Measurements from ENCODE around the gene KAT8.
"Not testable (repeated sequence)": the region's sequence is repeated elsewhere in the genome, so short reads cannot be mapped to it uniquely, and the experiment has no call there.

KAT8 gene

DNA sequence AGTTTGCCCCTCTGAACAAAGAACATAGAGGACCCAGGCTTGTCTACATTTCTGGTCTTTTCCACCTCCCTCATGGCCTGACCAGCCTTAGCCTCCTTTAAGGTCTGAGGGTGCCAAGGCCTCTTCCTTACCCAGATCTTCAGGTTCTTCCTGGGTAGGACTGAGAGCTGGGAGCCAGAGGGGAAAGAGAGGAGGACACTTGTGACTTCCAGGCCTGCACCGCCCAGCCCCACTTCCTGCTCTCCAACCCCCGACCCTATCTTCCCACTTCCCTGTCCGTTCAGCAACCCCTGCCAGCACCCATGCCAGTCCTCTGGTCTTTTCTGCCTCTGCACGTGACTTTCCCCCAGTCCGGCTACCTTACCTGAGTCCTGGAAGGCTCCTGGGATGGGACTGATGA is 31.9 kb downstream of the KAT8 start:
- Histone ChIP-seq H2BK12ac (ENCODE audit: low read length) (no peak overlapping the region), H4K12ac (ENCODE audit: low read depth, low read length) (no peak overlapping the region), H3K79me2 (ENCODE audit: control insufficient read depth, insufficient read depth, low read length, poor library complexity) (no peaks in the 10 kb centered on the region), H2BK120ac (ENCODE audit: insufficient read depth, low read length, poor library complexity) (no peak overlapping the region), H3K79me1 (ENCODE audit: low read length) (no peaks in the 10 kb centered on the region), H3K9ac (ENCODE audit: low read length) (no peak overlapping the region), H3K14ac (ENCODE audit: low read length) (no peak overlapping the region), H2BK5ac (ENCODE audit: low read depth, low read length, poor library complexity) (no peak overlapping the region), H3K4ac (ENCODE audit: low read depth, low read length) (no peak overlapping the region), H3K9me3 (ENCODE audit: insufficient read depth, low read depth, low read length) (no peaks in the 10 kb centered on the region), H3K36me3 (ENCODE audit: control insufficient read depth in 1 of 2, insufficient read depth in 2 of 2, low read length in 2 of 2) (no peaks in the 10 kb centered on the region), H3K27ac (ENCODE audit: low read depth, low read length) (no peak overlapping the region), H3K4me3 (ENCODE audit: low read depth, low read length) (no peak overlapping the region), H2AK5ac (ENCODE audit: low read length) (no peak overlapping the region), H3K4me1 (ENCODE audit: control insufficient read depth in 1 of 2, insufficient read depth in 2 of 2, low read length in 2 of 2) (peaks cover 0 to 6% of the 10 kb centered on the region in 2 experiments), H4K91ac (ENCODE audit: low read depth, low read length) (no peak overlapping the region), H2AFZ (ENCODE audit: insufficient read depth, low read length, poor library complexity) (no peak overlapping the region), H3K18ac (ENCODE audit: low read length) (no peak overlapping the region), H4K8ac (ENCODE audit: low read depth, low read length) (no peak overlapping the region), H3K4me2 (ENCODE audit: low read length) (no peak overlapping the region), H3K23ac (ENCODE audit: low read length) (no peak overlapping the region), H3K27me3 (ENCODE audit: insufficient read depth, low read length) (no peaks in the 10 kb centered on the region)
- WGBS (ENCODE audit: extremely low coverage, insufficient coverage, insufficient read length) = no CpG with 5 or more reads among the region's 5 CpGs
- no peak for DNase-seq

- H2BK120ac ChIP-seq (ENCODE audit: insufficient read depth, low read length, poor library complexity) = no peak within 1 kb of the TSS
- H3K18ac ChIP-seq (ENCODE audit: low read length) = no peak within 1 kb of the TSS
- H3K79me2 ChIP-seq (ENCODE audit: control insufficient read depth, insufficient read depth, low read length, poor library complexity) = no peaks in the 10 kb centered on the region
- H3K27me3 ChIP-seq (ENCODE audit: insufficient read depth, low read length) = no peaks in the 10 kb centered on the region
- no peak within 1 kb of the TSS for H2BK12ac ChIP-seq (ENCODE audit: low read length)
- H3K14ac ChIP-seq (ENCODE audit: low read length) = no peak within 1 kb of the TSS
- no peak within 1 kb of the TSS for H2AFZ ChIP-seq (ENCODE audit: insufficient read depth, low read length, poor library complexity)
- H4K91ac ChIP-seq (ENCODE audit: low read depth, low read length) = no peak within 1 kb of the TSS
- no peak within 1 kb of the TSS for H3K4ac ChIP-seq (ENCODE audit: low read depth, low read length)
- H4K8ac ChIP-seq (ENCODE audit: low read depth, low read length) = no peak within 1 kb of the TSS
- H3K4me3 ChIP-seq (ENCODE audit: low read depth, low read length) = no peak within 1 kb of the TSS
- H3K27ac ChIP-seq (ENCODE audit: low read depth, low read length) = no peak within 1 kb of the TSS
- H3K23ac ChIP-seq (ENCODE audit: low read length) = no peak within 1 kb of the TSS
- no CpG with 5 or more reads among the region's 11 CpGs for WGBS (ENCODE audit: extremely low coverage, insufficient coverage, insufficient read length)
- H2AK5ac ChIP-seq (ENCODE audit: low read length) = no peak within 1 kb of the TSS
- DNase-seq = no peak
- no peak within 1 kb of the TSS for H3K9ac ChIP-seq (ENCODE audit: low read length)
- H2BK5ac ChIP-seq (ENCODE audit: low read depth, low read length, poor library complexity) = no peak within 1 kb of the TSS
- no peaks in the 10 kb centered on the region for H3K36me3 ChIP-seq (ENCODE audit: control insufficient read depth in 1 of 2, insufficient read depth in 2 of 2, low read length in 2 of 2)
- H3K9me3 ChIP-seq (ENCODE audit: insufficient read depth, low read depth, low read length) = no peaks in the 10 kb centered on the region
- H3K4me1 ChIP-seq (ENCODE audit: control insufficient read depth in 1 of 2, insufficient read depth in 2 of 2, low read length in 2 of 2) = peaks cover 0 to 6% of the 10 kb centered on the region in 2 experiments
- no peak within 1 kb of the TSS for H3K4me2 ChIP-seq (ENCODE audit: low read length)
- no peak within 1 kb of the TSS for H4K12ac ChIP-seq (ENCODE audit: low read depth, low read length)
- H3K79me1 ChIP-seq (ENCODE audit: low read length) = no peaks in the 10 kb centered on the region
Observed at GRCh38 chr16:31149894-31150890, 32.7 kb downstream of the KAT8 start, which contains the start of gene PRSS36. TSS of gene PRSS36 (minus strand) at chr16:31150066. CDS start at chr16:31150035, 31 bp downstream.

DNA sequence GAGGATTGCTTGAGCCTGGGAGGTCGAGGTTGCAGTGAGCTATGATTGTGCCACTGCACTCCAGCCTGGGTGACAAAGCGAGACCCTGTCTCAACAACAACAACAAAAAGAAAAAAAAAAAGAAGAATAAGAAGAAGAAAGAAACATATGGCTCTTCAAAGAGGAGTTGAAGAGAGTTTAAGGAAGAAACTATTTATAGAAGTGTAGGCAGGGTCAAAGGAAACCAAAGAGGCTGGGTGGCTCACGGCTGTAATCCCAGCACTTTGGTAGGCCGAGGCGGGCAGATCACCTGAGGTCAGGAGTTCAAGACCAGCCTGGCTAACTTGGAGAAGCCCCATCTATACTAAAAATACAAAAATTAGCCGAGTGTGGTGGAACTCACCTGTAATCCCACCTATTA is 33.5 kb downstream of the KAT8 start:
- H3K4me2 ChIP-seq (ENCODE audit: low read length); H2AFZ ChIP-seq (ENCODE audit: insufficient read depth, low read length, poor library complexity); H3K79me2 ChIP-seq (ENCODE audit: control insufficient read depth, insufficient read depth, low read length, poor library complexity); H2AK5ac ChIP-seq (ENCODE audit: low read length); H3K36me3 ChIP-seq (ENCODE audit: control insufficient read depth in 1 of 2, insufficient read depth in 2 of 2, low read length in 2 of 2); H4K91ac ChIP-seq (ENCODE audit: low read depth, low read length); H3K27me3 ChIP-seq (ENCODE audit: insufficient read depth, low read length); H3K23ac ChIP-seq (ENCODE audit: low read length); H3K79me1 ChIP-seq (ENCODE audit: low read length); DNase-seq; H3K4me3 ChIP-seq (ENCODE audit: low read depth, low read length); H2BK5ac ChIP-seq (ENCODE audit: low read depth, low read length, poor library complexity); H3K4me1 ChIP-seq (ENCODE audit: control insufficient read depth in 1 of 2, insufficient read depth in 2 of 2, low read length in 2 of 2); H3K9ac ChIP-seq (ENCODE audit: low read length); H3K4ac ChIP-seq (ENCODE audit: low read depth, low read length); H3K9me3 ChIP-seq (ENCODE audit: insufficient read depth, low read depth, low read length); H3K14ac ChIP-seq (ENCODE audit: low read length); H3K27ac ChIP-seq (ENCODE audit: low read depth, low read length); H4K8ac ChIP-seq (ENCODE audit: low read depth, low read length); H2BK12ac ChIP-seq (ENCODE audit: low read length); H2BK120ac ChIP-seq (ENCODE audit: insufficient read depth, low read length, poor library complexity); H4K12ac ChIP-seq (ENCODE audit: low read depth, low read length); H3K18ac ChIP-seq (ENCODE audit: low read length): not testable (repeated sequence)
- no CpG with 5 or more reads among the region's 6 CpGs for WGBS (ENCODE audit: extremely low coverage, insufficient coverage, insufficient read length)

DNA sequence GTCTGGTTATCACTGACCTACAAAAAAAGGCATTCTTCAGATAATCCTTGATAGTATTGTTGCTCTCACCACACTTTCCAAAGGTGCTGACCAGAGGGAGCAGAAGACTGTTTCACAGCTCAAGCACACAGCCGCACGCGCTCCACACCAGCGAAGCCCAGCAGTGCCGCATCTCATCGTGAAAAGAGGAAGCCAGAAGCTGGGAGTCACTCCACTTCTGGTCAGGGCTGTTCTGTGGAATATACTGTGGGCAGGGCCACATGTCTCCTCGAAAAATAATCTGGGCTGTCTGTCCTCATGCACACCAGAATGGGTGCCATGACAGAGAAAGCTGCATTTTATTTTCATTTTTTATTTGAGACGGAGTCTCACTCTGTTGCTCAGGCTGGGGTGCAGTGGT is 39.7 kb downstream of the KAT8 start:
- H2AFZ ChIP-seq (ENCODE audit: insufficient read depth, low read length, poor library complexity) = no peak overlapping the region
- no peak overlapping the region for H3K23ac ChIP-seq (ENCODE audit: low read length)
- no peaks in the 10 kb centered on the region for H3K79me1 ChIP-seq (ENCODE audit: low read length)
- no peak overlapping the region for H4K8ac ChIP-seq (ENCODE audit: low read depth, low read length)
- no peak overlapping the region for H3K4ac ChIP-seq (ENCODE audit: low read depth, low read length)
- no peak overlapping the region for H3K18ac ChIP-seq (ENCODE audit: low read length)
- WGBS (ENCODE audit: extremely low coverage, insufficient coverage, insufficient read length) = no CpG with 5 or more reads among the region's 8 CpGs
- H2BK120ac ChIP-seq (ENCODE audit: insufficient read depth, low read length, poor library complexity) = no peak overlapping the region
- no peak overlapping the region for H4K12ac ChIP-seq (ENCODE audit: low read depth, low read length)
- H3K27ac ChIP-seq (ENCODE audit: low read depth, low read length) = no peak overlapping the region
- no peak overlapping the region for H3K4me3 ChIP-seq (ENCODE audit: low read depth, low read length)
- no peaks in the 10 kb centered on the region for H3K4me1 ChIP-seq (ENCODE audit: control insufficient read depth in 1 of 2, insufficient read depth in 2 of 2, low read length in 2 of 2)
- no peak overlapping the region for H2BK12ac ChIP-seq (ENCODE audit: low read length)
- H3K27me3 ChIP-seq (ENCODE audit: insufficient read depth, low read length) = no peaks in the 10 kb centered on the region
- DNase-seq = peak in 1 of 2 donors; percentile 27
- H3K9ac ChIP-seq (ENCODE audit: low read length) = no peak overlapping the region
- H3K36me3 ChIP-seq (ENCODE audit: control insufficient read depth in 1 of 2, insufficient read depth in 2 of 2, low read length in 2 of 2) = no peaks in the 10 kb centered on the region
- H3K79me2 ChIP-seq (ENCODE audit: control insufficient read depth, insufficient read depth, low read length, poor library complexity) = no peaks in the 10 kb centered on the region
- H3K9me3 ChIP-seq (ENCODE audit: insufficient read depth, low read depth, low read length) = no peaks in the 10 kb centered on the region
- no peak overlapping the region for H3K14ac ChIP-seq (ENCODE audit: low read length)
- H3K4me2 ChIP-seq (ENCODE audit: low read length) = no peak overlapping the region
- no peak overlapping the region for H2AK5ac ChIP-seq (ENCODE audit: low read length)
- no peak overlapping the region for H2BK5ac ChIP-seq (ENCODE audit: low read depth, low read length, poor library complexity)
- no peak overlapping the region for H4K91ac ChIP-seq (ENCODE audit: low read depth, low read length)
